Nephron (organoid): Measurements from ENCODE around the gene LDB3.
A peak's percentile ranks its signal among the peaks of the same experiment; 100 is the strongest.
"Not testable (repeated sequence)": the region's sequence is repeated elsewhere in the genome, so short reads cannot be mapped to it uniquely, and the experiment has no call there.

ENCODE experiments used
- H3K27ac Mint-ChIP-seq, 3 experiments: 2 replicates each; pipeline ENCODE4 v1.8.0; 2020; ENCODE audit warnings: mixed read lengths in 3 of 3, mild to moderate bottlenecking in 2 of 3, moderate library complexity in 1 of 3
- H3K27me3 Mint-ChIP-seq: 2 replicates; pipeline ENCODE4 v1.8.0; 2021; ENCODE audit warnings: low read depth, mild to moderate bottlenecking, moderate library complexity, mixed read lengths
- H3K36me3 Mint-ChIP-seq: 2 replicates; pipeline ENCODE4 v1.8.0; 2020; ENCODE audit warnings: low read depth, mixed read lengths
- H3K4me1 Mint-ChIP-seq: 2 replicates; pipeline ENCODE4 v1.8.0; 2020; ENCODE audit warnings: mixed read lengths
- H3K4me3 Mint-ChIP-seq, 3 experiments: 2 replicates each; pipeline ENCODE4 v1.8.0; 2020; ENCODE audit warnings: mild to moderate bottlenecking in 3 of 3, mixed read lengths in 3 of 3, moderate library complexity in 2 of 3
- H3K9me3 Mint-ChIP-seq: 2 replicates; pipeline ENCODE4 v1.8.0; 2020; ENCODE audit warnings: mixed read lengths
- CTCF ChIP-seq, 3 experiments: fragments of 200-600 bp; sonication (generic); IDR thresholded peaks; one replicate each; pipeline ENCODE4 v1.5.0; 2021; ENCODE audit warnings: antibody characterized with exemption in 3 of 3; ENCODE audit not compliant: unreplicated experiment in 3 of 3

LDB3 gene

DNA sequence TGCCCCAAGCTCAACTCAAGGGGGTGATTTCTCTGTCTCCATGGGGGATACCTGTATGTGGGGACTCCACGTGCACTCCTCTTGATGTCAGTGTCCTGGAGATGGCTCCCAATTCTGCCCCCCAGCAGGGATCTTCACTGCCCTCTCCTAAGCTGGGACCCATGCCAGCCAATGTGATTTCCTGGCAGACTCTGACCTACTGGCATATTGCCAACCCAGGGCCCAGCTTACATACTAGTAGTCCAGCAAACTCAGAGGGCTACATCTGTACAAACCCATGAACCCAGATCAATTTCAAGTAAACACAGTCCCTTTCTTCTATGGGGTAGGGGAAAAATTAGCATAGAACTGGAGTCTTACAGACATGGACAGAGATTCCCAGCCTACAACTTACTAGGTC, 61.9 kb downstream of the LDB3 start:
- no peak for TF ChIP-seq CTCF (IDR thresholded peaks at IDR 0.05; ENCODE audit: unreplicated experiment in 3 of 3)
- Mint-ChIP-seq H3K27ac (no peak overlapping the region), H3K4me1 (peaks cover 36% of the 10 kb centered on the region), H3K27me3 (peaks cover 5% of the 10 kb centered on the region), H3K36me3 (peaks cover 3% of the 10 kb centered on the region), H3K9me3 (no peaks in the 10 kb centered on the region), H3K4me3 (no peak overlapping the region)

- TF ChIP-seq CTCF (IDR thresholded peaks at IDR 0.05; ENCODE audit: unreplicated experiment in 3 of 3), result no peak
These were observed 64.5 kb downstream of the LDB3 start for GRCh38 chr10:86732771-86733170.

GRCh38 chr10:86733260-86733671, 65.0 kb downstream of the LDB3 start:
- no peaks in the 10 kb centered on the region for H3K9me3 Mint-ChIP-seq
- peak overlapping the region; percentile 46 to 82 (median 46) for H3K27ac Mint-ChIP-seq
- no peak for TF ChIP-seq CTCF (IDR thresholded peaks at IDR 0.05; ENCODE audit: unreplicated experiment in 3 of 3)
- H3K4me3 Mint-ChIP-seq, result peak overlapping the region in 1 of 3 experiments; percentile 12
- H3K4me1 Mint-ChIP-seq, result peaks cover 33% of the 10 kb centered on the region
- no peaks in the 10 kb centered on the region for H3K36me3 Mint-ChIP-seq
- H3K27me3 Mint-ChIP-seq, result peaks cover 9% of the 10 kb centered on the region

More at GRCh38 chr10:86732771-86733170, 64.5 kb downstream of the LDB3 start:
- Mint-ChIP-seq H3K4me1 (peaks cover 33% of the 10 kb centered on the region), H3K36me3 (peaks cover 3% of the 10 kb centered on the region), H3K27ac (peak overlapping the region; percentile 29 to 82 (median 46)), H3K4me3 (no peak overlapping the region), H3K9me3 (no peaks in the 10 kb centered on the region), H3K27me3 (peaks cover 6% of the 10 kb centered on the region)

DNA sequence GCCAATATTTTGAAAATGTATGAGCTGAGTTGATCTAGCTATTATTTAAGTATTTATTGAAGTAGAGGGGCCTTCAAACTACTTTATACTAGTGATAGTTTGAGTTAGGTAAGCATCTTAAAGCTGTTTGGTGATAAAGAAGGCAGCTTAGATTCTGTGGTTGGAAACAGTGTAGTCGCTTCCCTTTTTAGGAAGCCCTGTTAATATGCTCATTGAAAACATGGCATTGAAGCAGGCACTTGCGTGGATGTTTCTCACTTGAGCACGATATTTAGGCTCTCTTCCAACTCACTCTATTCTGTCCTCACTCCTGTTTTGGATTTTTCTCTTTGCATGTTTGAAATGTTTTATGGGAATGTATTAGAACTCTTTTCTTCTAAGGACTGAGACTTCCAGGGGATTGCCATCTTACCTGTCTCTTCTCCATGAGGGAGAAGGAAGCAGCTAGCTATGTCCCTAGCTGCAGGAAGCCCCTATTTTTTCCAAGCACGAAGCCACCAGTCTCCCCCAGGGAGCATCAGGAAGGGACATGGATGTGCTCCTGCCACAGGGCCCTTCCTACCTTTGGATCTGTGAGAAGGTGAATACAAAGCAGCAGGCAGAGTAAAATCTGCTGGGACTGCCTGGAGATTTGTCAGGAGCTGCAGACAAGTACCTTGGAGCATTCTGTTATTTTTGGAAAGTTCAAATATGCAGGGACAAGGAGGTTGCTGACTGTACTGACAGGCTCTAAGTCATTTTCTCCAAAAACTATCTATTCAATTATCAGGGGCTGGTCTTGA, 66.1 kb downstream of the LDB3 start:
- no peaks in the 10 kb centered on the region for H3K9me3 Mint-ChIP-seq
- peaks cover 33% of the 10 kb centered on the region for H3K4me1 Mint-ChIP-seq
- no peaks in the 10 kb centered on the region for H3K36me3 Mint-ChIP-seq
- no peak for TF ChIP-seq CTCF (IDR thresholded peaks at IDR 0.05; ENCODE audit: unreplicated experiment in 3 of 3)
- H3K27ac Mint-ChIP-seq, result peak overlapping the region in 1 of 3 experiments; percentile 82
- H3K4me3 Mint-ChIP-seq, result no peak overlapping the region
- peaks cover 9% of the 10 kb centered on the region for H3K27me3 Mint-ChIP-seq

DNA sequence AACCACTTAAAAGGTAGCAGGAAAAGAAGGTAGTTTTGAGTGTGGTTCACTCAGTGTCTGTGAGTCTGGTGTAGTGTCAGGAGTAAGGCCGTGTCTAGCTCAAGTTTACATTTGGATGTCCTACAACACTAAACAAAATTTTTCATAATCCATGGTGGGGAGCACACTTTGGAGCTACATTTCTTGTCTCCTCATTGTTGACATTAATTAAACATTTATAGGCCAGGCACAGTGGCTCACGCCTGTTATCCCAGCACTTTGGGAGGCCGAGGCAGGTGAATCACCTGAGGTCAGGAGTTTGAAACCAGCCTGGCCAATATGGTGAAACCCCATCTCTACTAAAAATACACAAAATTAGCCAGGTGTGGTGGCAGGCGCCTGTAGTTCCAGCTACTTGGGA, 67.0 kb downstream of the LDB3 start:
- H3K9me3 Mint-ChIP-seq, H3K4me3 Mint-ChIP-seq, H3K27me3 Mint-ChIP-seq, H3K27ac Mint-ChIP-seq, H3K36me3 Mint-ChIP-seq: not testable (repeated sequence)
- peaks cover 33% of the 10 kb centered on the region for H3K4me1 Mint-ChIP-seq

- no peak for TF ChIP-seq CTCF (IDR thresholded peaks at IDR 0.05; ENCODE audit: unreplicated experiment in 3 of 3)
- Mint-ChIP-seq H3K36me3 (no peaks in the 10 kb centered on the region), H3K9me3 (no peaks in the 10 kb centered on the region), H3K4me1 (no peaks in the 10 kb centered on the region), H3K27ac (no peak overlapping the region), H3K27me3 (peaks cover 4% of the 10 kb centered on the region), H3K4me3 (no peak overlapping the region)
These were observed 73.9 kb downstream of the LDB3 start for GRCh38 chr10:86742230-86742629.
